Liver (tissue), 2 donors: ENCODE measurements around the gene MPDZ.

Experiments used
- CTCF ChIP-seq: fragments of 150-350 bp; IDR thresholded peaks from 2 replicates; pipeline ENCODE4 v1.5.1; 2017; ENCODE audit warnings: improper control_type of control experiment, low read depth, low read length; ENCODE audit not compliant: missing input control
- MAX ChIP-seq: IDR thresholded peaks from 2 replicates; pipeline ENCODE4 v1.6.1; 2016; ENCODE audit warnings: antibody characterized with exemption
- donor health status: healthy.

- TF ChIP-seq CTCF: no peak
- TF ChIP-seq MAX: no peak
Measured at GRCh38 chr9:13069498-13069897, 210.0 kb downstream of the MPDZ start.
